SK-N-SH (cell line): ENCODE results near the gene DSCAM. TPM values are rescaled to one million over a fixed set of nuclear protein-coding genes. Genes with fewer than 3 reads are reported as not detected.
"Not testable (repeated sequence)": the region's sequence is repeated elsewhere in the genome, so short reads cannot be mapped to it uniquely, and the experiment has no call there.

Experiments
- CTCF ChIA-PET: fragments of 300-600, 350-600 bp; formaldehyde crosslinking; extraction: SDS; loops from one replicate; lab custom pipeline; 2021; lab: Yijun Ruan, JAX
- POLR2A ChIA-PET: fragments of 350-600 bp; sonication (Branson Sonifier 250); formaldehyde crosslinking; extraction: SDS; loops from one replicate; lab custom pipeline; 2020; ENCODE audit warnings: antibody characterized with exemption, inconsistent platforms; lab: Yijun Ruan, JAX
- DNase-seq: peaks from one replicate; pipeline ENCODE4 v3.0.0; 2012
- H2AFZ ChIP-seq: fragments of 200-600 bp; sonication (generic); 2 replicates; pipeline ENCODE4 v1.8.1; 2016; ENCODE audit warnings: antibody characterized with exemption, mild to moderate bottlenecking, low read depth
- H3F3A ChIP-seq: fragments of 200-600 bp; sonication (generic); replicated peaks from 2 replicates; pipeline ENCODE3; 2016; ENCODE audit warnings: antibody characterized with exemption, mild to moderate bottlenecking; ENCODE audit not compliant: insufficient read depth
- H3K27ac ChIP-seq, 2 experiments: fragments of 200-500 bp in 1 of 2; fragments of 200-600 bp in 1 of 2; sonication (Bioruptor generic) in 1 of 2; sonication (generic), shearing (Covaris generic) in 1 of 2; 2 replicates each; pipeline versions ENCODE4 v1.5.1 to v1.6.1; 2014 to 2016; ENCODE audit warnings: low read depth in 2 of 2, inconsistent platforms in 1 of 2, low read length in 1 of 2, mild to moderate bottlenecking in 1 of 2, mixed read lengths in 1 of 2
- H3K27me3 ChIP-seq: fragments of 200-600 bp; sonication (generic), shearing (Covaris generic); 2 replicates; pipeline ENCODE4 v1.6.1; 2016; ENCODE audit warnings: mixed run types; ENCODE audit not compliant: insufficient read depth
- H3K36me3 ChIP-seq, 2 experiments: fragments of 200-500 bp in 1 of 2; fragments of 200-600 bp in 1 of 2; sonication (Bioruptor generic) in 1 of 2; sonication (generic) in 1 of 2; replicated peaks in 1 of 2; 2 replicates each; pipeline versions ENCODE3 to v1.5.1; 2014 to 2016; ENCODE audit warnings: low read length in 1 of 2, mild to moderate bottlenecking in 1 of 2; ENCODE audit not compliant: insufficient read depth in 2 of 2, control insufficient read depth in 1 of 2
- H3K4me1 ChIP-seq, 2 experiments: fragments of 200-500 bp in 1 of 2; fragments of 200-600 bp in 1 of 2; sonication (Bioruptor generic) in 1 of 2; sonication (generic), shearing (Covaris generic) in 1 of 2; 2 replicates each; pipeline versions ENCODE4 v1.5.1 to v1.6.1; 2014 to 2016; ENCODE audit warnings: low read depth in 1 of 2, low read length in 1 of 2, mixed run types in 1 of 2; ENCODE audit not compliant: insufficient read depth in 2 of 2, control insufficient read depth in 1 of 2
- H3K4me2 ChIP-seq: fragments of 200-600 bp; sonication (generic), shearing (Covaris generic); 2 replicates; pipeline ENCODE4 v1.6.1; 2017; ENCODE audit warnings: mixed run types
- H3K4me3 ChIP-seq, 2 experiments: fragments of 200-500 bp in 1 of 2; fragments of 200-600 bp in 1 of 2; sonication (Bioruptor generic) in 1 of 2; sonication (generic), shearing (Covaris generic) in 1 of 2; 2 replicates each; pipeline versions ENCODE4 v1.5.1 to v1.8.1; 2014 to 2016; ENCODE audit warnings: low read depth in 2 of 2, inconsistent platforms in 1 of 2, low read length in 1 of 2, mild to moderate bottlenecking in 1 of 2, mixed read lengths in 1 of 2, moderate library complexity in 1 of 2
- H3K79me2 ChIP-seq: fragments of 200-600 bp; sonication (generic); 2 replicates; pipeline ENCODE4 v1.8.1; 2017; ENCODE audit warnings: mild to moderate bottlenecking; ENCODE audit not compliant: insufficient read depth
- H3K9ac ChIP-seq: fragments of 200-600 bp; sonication (generic); 2 replicates; pipeline ENCODE4 v1.6.1; 2017; ENCODE audit warnings: mixed run types
- H3K9me2 ChIP-seq: fragments of 200-600 bp; sonication (generic); 2 replicates; pipeline ENCODE4 v1.6.1; 2017; ENCODE audit warnings: mixed run types
- H3K9me3 ChIP-seq: fragments of 200-600 bp; sonication (generic); 2 replicates; pipeline ENCODE4 v1.6.1; 2017; ENCODE audit warnings: mixed run types, mild to moderate bottlenecking, moderate library complexity
- H4K20me1 ChIP-seq: fragments of 200-600 bp; sonication (generic); 2 replicates; pipeline ENCODE4 v1.6.1; 2017; ENCODE audit warnings: mild to moderate bottlenecking, mixed run types; ENCODE audit not compliant: insufficient read depth
- ELF1 ChIP-seq: IDR thresholded peaks from 2 replicates; pipeline ENCODE4 v1.4.0; 2012
- EP300 ChIP-seq, 2 experiments: IDR thresholded peaks; 2 replicates each; pipeline versions ENCODE4 v1.4.0 to v1.6.1; 2012; ENCODE audit warnings: borderline replicate concordance in 1 of 2, low read depth in 1 of 2, low read length in 1 of 2
- EZH2phosphoT487 ChIP-seq: fragments of 200-600 bp; sonication (generic); IDR thresholded peaks from 2 replicates; pipeline ENCODE4 v1.6.1; 2017; ENCODE audit warnings: low read depth, mixed run types, mild to moderate bottlenecking, antibody characterized with exemption, moderate library complexity, borderline replicate concordance
- FOSL2 ChIP-seq: IDR thresholded peaks from 2 replicates; pipeline ENCODE4 v1.4.0; 2012; ENCODE audit warnings: low read depth, mild to moderate bottlenecking, moderate library complexity, borderline replicate concordance
- GABPA ChIP-seq: IDR thresholded peaks from 2 replicates; pipeline ENCODE4 v1.4.0; 2012; ENCODE audit warnings: low read depth, mild to moderate bottlenecking
- GATA2 ChIP-seq: sonication (generic); formaldehyde crosslinking; IDR thresholded peaks from 2 replicates; pipeline ENCODE4 v1.5.0; 2020; ENCODE audit warnings: mild to moderate bottlenecking, missing genetic modification reagents
- MEF2A ChIP-seq: IDR thresholded peaks from 2 replicates; pipeline ENCODE4 v1.4.0; 2012; ENCODE audit warnings: low read depth, borderline replicate concordance
- MXI1 ChIP-seq: IDR thresholded peaks from 2 replicates; pipeline ENCODE4 v1.6.1; 2012; ENCODE audit warnings: mild to moderate bottlenecking, low read depth, low read length, improper control_type of control experiment
- NFIC ChIP-seq: IDR thresholded peaks from 2 replicates; pipeline ENCODE4 v1.4.0; 2012; ENCODE audit warnings: borderline replicate concordance
- POLR2AphosphoS5 ChIP-seq: IDR thresholded peaks from 2 replicates; pipeline ENCODE4 v1.6.1; 2012; ENCODE audit warnings: low read depth, low read length
- RAD21 ChIP-seq: IDR thresholded peaks from 2 replicates; pipeline ENCODE4 v1.6.1; 2012; ENCODE audit warnings: mild to moderate bottlenecking, low read length
- RFX5 ChIP-seq: IDR thresholded peaks from 2 replicates; pipeline ENCODE4 v1.6.1; 2012; ENCODE audit warnings: mild to moderate bottlenecking, improper control_type of control experiment, low read length
- RXRA ChIP-seq: IDR thresholded peaks from 2 replicates; pipeline ENCODE4 v1.4.0; 2012; ENCODE audit warnings: low read depth, mild to moderate bottlenecking, borderline replicate concordance
- SIN3A ChIP-seq: IDR thresholded peaks from 2 replicates; pipeline ENCODE4 v1.6.1; 2012; ENCODE audit warnings: low read depth, mild to moderate bottlenecking, low read length, moderate library complexity, borderline replicate concordance
- TAF1 ChIP-seq: IDR thresholded peaks from 2 replicates; pipeline ENCODE4 v1.6.1; 2012; ENCODE audit warnings: low read depth, mild to moderate bottlenecking, low read length, moderate library complexity, borderline replicate concordance
- TCF12 ChIP-seq: IDR thresholded peaks from 2 replicates; pipeline ENCODE4 v1.4.0; 2012
- TEAD4 ChIP-seq: IDR thresholded peaks from 2 replicates; pipeline ENCODE4 v1.4.0; 2012; ENCODE audit warnings: mild to moderate bottlenecking, borderline replicate concordance; ENCODE audit not compliant: insufficient read depth
- YY1 ChIP-seq: IDR thresholded peaks from 2 replicates; pipeline ENCODE4 v1.4.0; 2012; ENCODE audit warnings: low read depth, mild to moderate bottlenecking
- WGBS: methylation state at CpG from one replicate; pipeline ENCODE4 v1.1.6; 2017; ENCODE audit warnings: low lambda C conversion rate; 5-methylcytosine and 5-hydroxymethylcytosine counted together
- polyA plus RNA-seq, 3 experiments: library from polyadenylated mRNA; depleted of rRNA; stranded (reverse); fragments of >200 nt; gene quantifications; 2 replicates each; pipeline ENCODE4 v1.2.3, GENCODE V29; 2012
- TF ChIP-seq, protein P1 (sequence below): IDR thresholded peaks from 2 replicates; pipeline ENCODE4; 2012
- TF ChIP-seq, protein P2 (sequence below): IDR thresholded peaks from 2 replicates; pipeline ENCODE4 v1.6.1; 2012; ENCODE audit warnings: mild to moderate bottlenecking, low read depth, low read length, moderate library complexity

The DSCAM gene
- polyA plus RNA-seq, 1 of the 3 experiments (the other 2 are of a cell fraction): not detected

DNA sequence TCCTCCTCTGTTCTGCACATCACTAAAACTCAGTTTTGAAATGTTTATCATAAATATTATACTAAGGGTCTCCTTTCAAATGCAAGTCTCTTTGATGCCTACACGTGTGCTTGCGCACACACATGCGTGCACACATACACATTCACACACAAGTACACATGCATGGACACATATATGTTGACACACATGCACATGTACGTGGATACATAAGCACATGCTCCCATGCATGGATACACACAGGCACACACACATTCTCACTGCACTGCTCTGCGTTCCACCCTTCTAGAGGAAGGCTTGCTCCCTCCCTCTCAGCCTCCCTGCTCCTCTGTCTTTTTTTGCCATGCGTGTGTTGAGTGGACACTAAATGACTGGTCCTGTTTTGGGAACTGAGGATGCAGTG, 817.1 kb downstream of the DSCAM start:
- TF ChIP-seq NFIC (no peak), EP300 (IDR thresholded peaks at IDR 0.05; ENCODE audit: borderline replicate concordance in 1 of 2, low read depth in 1 of 2, low read length in 1 of 2) (no peak), EZH2phosphoT487 (no peak), RAD21 (no peak), TCF12 (no peak), RXRA (no peak), SIN3A (no peak), GATA2 (CRISPR knock-in tag) (no peak), GABPA (no peak), ELF1 (no peak), MEF2A (no peak), MXI1 (no peak), TEAD4 (no peak), YY1 (no peak), TAF1 (no peak), POLR2AphosphoS5 (no peak), FOSL2 (no peak), RFX5 (no peak)
- TF ChIP-seq, protein P1, sequence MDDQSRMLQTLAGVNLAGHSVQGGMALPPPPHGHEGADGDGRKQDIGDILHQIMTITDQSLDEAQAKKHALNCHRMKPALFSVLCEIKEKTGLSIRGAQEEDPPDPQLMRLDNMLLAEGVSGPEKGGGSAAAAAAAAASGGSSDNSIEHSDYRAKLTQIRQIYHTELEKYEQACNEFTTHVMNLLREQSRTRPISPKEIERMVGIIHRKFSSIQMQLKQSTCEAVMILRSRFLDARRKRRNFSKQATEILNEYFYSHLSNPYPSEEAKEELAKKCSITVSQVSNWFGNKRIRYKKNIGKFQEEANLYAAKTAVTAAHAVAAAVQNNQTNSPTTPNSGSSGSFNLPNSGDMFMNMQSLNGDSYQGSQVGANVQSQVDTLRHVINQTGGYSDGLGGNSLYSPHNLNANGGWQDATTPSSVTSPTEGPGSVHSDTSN: no peak
- TF ChIP-seq, protein P2, sequence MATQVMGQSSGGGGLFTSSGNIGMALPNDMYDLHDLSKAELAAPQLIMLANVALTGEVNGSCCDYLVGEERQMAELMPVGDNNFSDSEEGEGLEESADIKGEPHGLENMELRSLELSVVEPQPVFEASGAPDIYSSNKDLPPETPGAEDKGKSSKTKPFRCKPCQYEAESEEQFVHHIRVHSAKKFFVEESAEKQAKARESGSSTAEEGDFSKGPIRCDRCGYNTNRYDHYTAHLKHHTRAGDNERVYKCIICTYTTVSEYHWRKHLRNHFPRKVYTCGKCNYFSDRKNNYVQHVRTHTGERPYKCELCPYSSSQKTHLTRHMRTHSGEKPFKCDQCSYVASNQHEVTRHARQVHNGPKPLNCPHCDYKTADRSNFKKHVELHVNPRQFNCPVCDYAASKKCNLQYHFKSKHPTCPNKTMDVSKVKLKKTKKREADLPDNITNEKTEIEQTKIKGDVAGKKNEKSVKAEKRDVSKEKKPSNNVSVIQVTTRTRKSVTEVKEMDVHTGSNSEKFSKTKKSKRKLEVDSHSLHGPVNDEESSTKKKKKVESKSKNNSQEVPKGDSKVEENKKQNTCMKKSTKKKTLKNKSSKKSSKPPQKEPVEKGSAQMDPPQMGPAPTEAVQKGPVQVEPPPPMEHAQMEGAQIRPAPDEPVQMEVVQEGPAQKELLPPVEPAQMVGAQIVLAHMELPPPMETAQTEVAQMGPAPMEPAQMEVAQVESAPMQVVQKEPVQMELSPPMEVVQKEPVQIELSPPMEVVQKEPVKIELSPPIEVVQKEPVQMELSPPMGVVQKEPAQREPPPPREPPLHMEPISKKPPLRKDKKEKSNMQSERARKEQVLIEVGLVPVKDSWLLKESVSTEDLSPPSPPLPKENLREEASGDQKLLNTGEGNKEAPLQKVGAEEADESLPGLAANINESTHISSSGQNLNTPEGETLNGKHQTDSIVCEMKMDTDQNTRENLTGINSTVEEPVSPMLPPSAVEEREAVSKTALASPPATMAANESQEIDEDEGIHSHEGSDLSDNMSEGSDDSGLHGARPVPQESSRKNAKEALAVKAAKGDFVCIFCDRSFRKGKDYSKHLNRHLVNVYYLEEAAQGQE: no peak
- TF ChIP-seq, all 33 proteins: peak for 0
- H3K4me2 ChIP-seq: no peak overlapping the region
- H3K79me2 ChIP-seq: no peaks in the 10 kb centered on the region
- ChIA-PET CTCF (no interaction called here), POLR2A (no interaction called here)
- no peak overlapping the region for H3K9ac ChIP-seq
- DNase-seq: no peak
- no peaks in the 10 kb centered on the region for H3K27me3 ChIP-seq
- H3K36me3 ChIP-seq: no peaks in the 10 kb centered on the region
- H3K4me1 ChIP-seq: no peaks in the 10 kb centered on the region
- 38% methylated on average over 6 of the region's 6 CpGs for WGBS
- H2AFZ ChIP-seq: no peak overlapping the region
- no peaks in the 10 kb centered on the region for H3K9me2 ChIP-seq
- H3K27ac ChIP-seq: no peak overlapping the region
- no peak overlapping the region for H3K4me3 ChIP-seq
- no peaks in the 10 kb centered on the region for H4K20me1 ChIP-seq
- H3K9me3 ChIP-seq: no peaks in the 10 kb centered on the region
- no peaks in the 10 kb centered on the region for H3F3A ChIP-seq

DNA sequence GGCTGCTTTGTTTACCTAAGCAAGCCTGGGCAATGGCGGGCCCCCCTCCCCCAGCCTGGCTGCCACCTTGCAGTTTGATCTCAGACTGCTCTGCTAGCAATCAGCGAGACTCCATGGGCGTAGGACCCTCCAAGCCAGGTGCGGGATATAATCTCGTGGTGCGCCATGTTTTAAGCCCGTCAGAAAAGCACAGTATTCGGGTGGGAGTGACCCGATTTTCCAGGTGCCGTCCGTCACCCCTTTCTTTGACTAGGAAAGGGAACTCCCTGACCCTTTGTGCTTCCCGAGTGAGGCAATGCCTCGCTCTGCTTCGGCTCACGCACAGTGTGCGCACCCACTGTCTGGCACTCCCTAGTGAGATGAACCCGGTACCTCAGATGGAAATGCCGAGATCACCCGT, 818.6 kb downstream of the DSCAM start:
- H3K9ac ChIP-seq, H3K36me3 ChIP-seq, H3F3A ChIP-seq, H3K9me2 ChIP-seq, H4K20me1 ChIP-seq, H3K9me3 ChIP-seq, H2AFZ ChIP-seq, DNase-seq, H3K4me3 ChIP-seq, H3K79me2 ChIP-seq, H3K4me2 ChIP-seq, CTCF ChIA-PET, H3K4me1 ChIP-seq, H3K27ac ChIP-seq, H3K27me3 ChIP-seq, POLR2A ChIA-PET: not testable (repeated sequence)
- WGBS: 52% methylated on average over 16 of the region's 19 CpGs
